ENCODE results near the gene TSPAN16. TPM values are rescaled to one million over a fixed set of nuclear protein-coding genes. Genes with fewer than 3 reads are reported as not detected.

Gene TSPAN16
- total and polyA plus RNA-seq, 8 donors, result 0.26 TPM; not detected in 7

DNA sequence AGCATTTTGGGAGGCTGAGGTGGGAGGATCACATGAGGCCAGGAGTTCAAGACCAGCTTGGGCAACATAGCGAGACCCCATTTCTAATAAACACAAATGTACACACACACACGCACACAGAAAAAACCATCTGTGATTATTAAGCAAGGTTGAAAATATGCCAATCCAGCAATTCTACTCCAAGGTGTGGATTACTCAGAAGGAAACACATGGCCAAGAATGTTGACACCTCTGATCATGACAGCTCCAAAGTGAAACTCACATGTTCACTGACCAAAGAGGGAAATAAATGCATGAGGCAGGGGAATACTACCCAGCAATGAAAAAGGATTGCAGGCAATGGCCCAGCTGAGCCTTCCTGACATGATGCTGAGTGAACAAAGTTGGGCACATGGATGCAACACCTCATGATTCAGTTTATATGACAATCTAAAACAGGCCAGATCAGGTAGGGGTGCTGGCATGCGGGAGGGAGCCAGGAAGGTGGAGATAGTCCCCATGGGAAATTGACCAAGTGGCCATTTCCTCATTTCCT is 38.0 kb upstream of the TSPAN16 start:
- Histone ChIP-seq H3K36me3 (no peaks in the 10 kb centered on the region), H3K27me3 (peaks cover 0 to 25% of the 10 kb centered on the region in 2 donors), H3K27ac (no peak overlapping the region), H3K4me1 (peaks cover 9 to 23% of the 10 kb centered on the region in 2 donors), H3K4me3 (no peak overlapping the region), H3K9me3 (no peaks in the 10 kb centered on the region)
- intact Hi-C loops (cut with DNase I), result no loop called here
- DNase-seq (no peak), ATAC-seq (no peak)
- TF ChIP-seq, protein P1, sequence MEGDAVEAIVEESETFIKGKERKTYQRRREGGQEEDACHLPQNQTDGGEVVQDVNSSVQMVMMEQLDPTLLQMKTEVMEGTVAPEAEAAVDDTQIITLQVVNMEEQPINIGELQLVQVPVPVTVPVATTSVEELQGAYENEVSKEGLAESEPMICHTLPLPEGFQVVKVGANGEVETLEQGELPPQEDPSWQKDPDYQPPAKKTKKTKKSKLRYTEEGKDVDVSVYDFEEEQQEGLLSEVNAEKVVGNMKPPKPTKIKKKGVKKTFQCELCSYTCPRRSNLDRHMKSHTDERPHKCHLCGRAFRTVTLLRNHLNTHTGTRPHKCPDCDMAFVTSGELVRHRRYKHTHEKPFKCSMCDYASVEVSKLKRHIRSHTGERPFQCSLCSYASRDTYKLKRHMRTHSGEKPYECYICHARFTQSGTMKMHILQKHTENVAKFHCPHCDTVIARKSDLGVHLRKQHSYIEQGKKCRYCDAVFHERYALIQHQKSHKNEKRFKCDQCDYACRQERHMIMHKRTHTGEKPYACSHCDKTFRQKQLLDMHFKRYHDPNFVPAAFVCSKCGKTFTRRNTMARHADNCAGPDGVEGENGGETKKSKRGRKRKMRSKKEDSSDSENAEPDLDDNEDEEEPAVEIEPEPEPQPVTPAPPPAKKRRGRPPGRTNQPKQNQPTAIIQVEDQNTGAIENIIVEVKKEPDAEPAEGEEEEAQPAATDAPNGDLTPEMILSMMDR (IDR thresholded peaks at IDR 0.05), result no peak

DNA sequence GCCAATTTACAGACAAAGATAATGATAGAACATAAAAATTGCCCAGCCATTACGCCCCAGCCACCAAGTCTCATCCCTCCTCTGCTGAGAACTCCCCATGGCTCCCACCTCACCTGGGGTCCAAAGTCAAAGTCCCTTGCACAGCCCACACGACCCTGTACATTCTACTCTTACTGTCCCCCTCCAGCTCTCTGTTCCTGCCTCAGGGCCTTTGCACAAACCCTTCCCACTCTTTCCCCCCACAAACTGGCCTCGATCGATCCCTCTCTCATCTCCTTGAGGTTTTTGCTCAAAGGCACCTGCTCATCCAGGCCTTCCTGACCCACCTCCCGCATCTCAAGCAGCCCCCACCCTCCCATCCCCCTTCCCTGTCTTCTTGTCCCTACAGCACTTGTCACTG is 35.0 kb upstream of the TSPAN16 start:
- Histone ChIP-seq H3K4me3 (peak overlapping the region in 1 of 2 donors; percentile 73), H3K9me3 (no peaks in the 10 kb centered on the region), H3K27me3 (peaks cover 0 to 44% of the 10 kb centered on the region in 2 donors), H3K27ac (peak overlapping the region in 1 of 2 donors; percentile 3), H3K36me3 (no peaks in the 10 kb centered on the region), H3K4me1 (peaks cover 7 to 23% of the 10 kb centered on the region in 2 donors)
- no peak for ATAC-seq
- intact Hi-C loops (cut with DNase I), result no loop called here
- no peak for DNase-seq
- TF ChIP-seq, protein P1 (IDR thresholded peaks at IDR 0.05), result no peak

- TF ChIP-seq, protein P1 (IDR thresholded peaks at IDR 0.05), result no peak
- ATAC-seq (no peak), DNase-seq (peak in 1 of 4 donors; percentile 55)
- H3K27me3 ChIP-seq, result peaks cover 0 to 44% of the 10 kb centered on the region in 2 donors
- H3K4me1 ChIP-seq, result peaks cover 3 to 24% of the 10 kb centered on the region in 2 donors
- H3K9me3 ChIP-seq, result no peaks in the 10 kb centered on the region
- intact Hi-C loops (cut with DNase I), result no loop called here
- H3K27ac ChIP-seq, result peak overlapping the region; percentile 78 to 81
- H3K4me3 ChIP-seq, result peak overlapping the region; percentile 73 to 76
- no peaks in the 10 kb centered on the region for H3K36me3 ChIP-seq
These were observed 34.5 kb upstream of the TSPAN16 start for GRCh38 chr19:11261431-11261970.

GRCh38 chr19:11261971-11262839 is 33.8 kb upstream of the TSPAN16 start, which contains the start of gene DOCK6:
TSS of gene DOCK6 (minus strand) at chr19:11262524. CDS start at chr19:11262440, 84 bp downstream.
- DNase-seq (peak in 1 of 4 donors; percentile 84), ATAC-seq (peak; percentile 48)
- Histone ChIP-seq H3K36me3 (no peaks in the 10 kb centered on the region), H3K27me3 (peaks cover 0 to 44% of the 10 kb centered on the region in 2 donors), H3K27ac (peak within 1 kb of the TSS; percentile 78 to 81), H3K4me1 (peaks cover 3 to 24% of the 10 kb centered on the region in 2 donors), H3K9me3 (no peaks in the 10 kb centered on the region), H3K4me3 (peak within 1 kb of the TSS; percentile 73 to 76)
- TF ChIP-seq, protein P1 (IDR thresholded peaks at IDR 0.05), result peak in 1 of 2 donors; percentile 20
- intact Hi-C loops (cut with DNase I), result no loop called here

GRCh38 chr19:11263726-11264125 is 32.2 kb upstream of the TSPAN16 start:
- H3K4me1 ChIP-seq, result peaks cover 3 to 24% of the 10 kb centered on the region in 2 donors
- H3K4me3 ChIP-seq, result no peak overlapping the region
- H3K27me3 ChIP-seq, result peaks cover 0 to 46% of the 10 kb centered on the region in 2 donors
- TF ChIP-seq, protein P1 (IDR thresholded peaks at IDR 0.05), result no peak
- no peak for DNase-seq
- no peak for ATAC-seq
- H3K9me3 ChIP-seq, result no peaks in the 10 kb centered on the region
- no peaks in the 10 kb centered on the region for H3K36me3 ChIP-seq
- no peak overlapping the region for H3K27ac ChIP-seq
- intact Hi-C loops (cut with DNase I), result no loop called here
